Dedifferentiated amniotic fluid mesenchymal stem cell (primary cell): ENCODE data around the gene ZNRF3.

Experiments
- DNase-seq: peaks from one replicate; pipeline ENCODE4 v3.0.0-alpha.2; 2016; ENCODE audit errors: extremely low spot score

Gene ZNRF3

DNA sequence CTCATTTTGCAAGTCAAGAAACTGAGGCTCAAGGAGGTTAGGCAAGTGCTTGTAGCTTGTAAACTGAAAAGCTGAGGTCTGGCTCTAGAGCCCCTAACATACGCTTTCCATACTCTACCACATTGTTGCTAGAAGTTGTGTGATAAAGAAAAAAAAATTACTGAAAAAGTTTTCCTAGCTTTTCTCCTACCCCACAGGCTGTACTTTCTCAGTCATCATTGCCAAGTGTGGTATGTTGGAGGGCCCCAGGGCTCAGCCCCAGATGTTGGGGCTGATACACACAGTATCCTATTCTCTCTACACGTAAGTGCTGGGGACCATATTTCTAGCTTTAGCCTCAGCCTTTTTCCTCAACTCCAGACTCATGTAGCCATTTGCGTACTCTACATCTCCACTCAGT, 205.4 kb downstream of the ZNRF3 start:
- no peak for DNase-seq

DNA sequence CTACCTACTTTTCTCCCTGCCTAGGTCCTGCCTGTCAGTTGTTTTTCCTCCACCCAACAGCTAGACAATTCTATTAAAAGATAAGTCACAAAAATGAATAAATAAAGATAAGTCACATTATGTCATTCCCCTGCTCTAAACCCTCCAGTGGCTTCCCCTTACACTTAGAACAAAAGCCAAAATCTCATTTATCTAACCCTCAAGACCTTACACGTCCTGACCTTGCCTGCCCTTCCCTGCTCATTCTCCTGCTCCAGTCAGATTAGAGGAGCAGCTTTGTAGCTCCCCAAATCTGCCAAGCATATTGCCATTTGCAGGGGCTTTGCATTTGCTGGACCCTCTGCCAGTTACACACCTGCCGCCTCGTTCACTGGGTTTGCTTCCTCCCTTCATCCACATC, 206.1 kb downstream of the ZNRF3 start:
- DNase-seq, result no peak

DNA sequence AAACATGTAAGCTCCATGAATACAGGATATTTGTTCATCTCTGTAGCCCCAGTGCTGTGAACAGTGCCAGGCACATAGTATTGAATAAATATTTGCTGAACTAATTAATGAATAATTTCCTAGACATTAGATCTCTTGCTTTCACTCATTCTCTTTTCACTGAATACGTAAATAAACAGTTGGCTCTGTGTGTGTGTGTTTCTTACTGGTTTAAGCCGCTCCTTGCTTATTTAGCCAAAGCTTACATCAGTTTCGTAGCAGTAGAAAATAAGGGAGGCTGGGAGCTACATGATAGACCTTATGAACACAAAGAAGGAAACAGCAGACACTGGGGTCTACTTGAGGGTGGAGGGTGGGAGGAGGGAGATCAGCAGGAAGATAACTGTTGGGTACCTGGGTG, 206.7 kb downstream of the ZNRF3 start:
- no peak for DNase-seq

- no peak for DNase-seq
Observed at GRCh38 chr22:29092243-29092642, 208.9 kb downstream of the ZNRF3 start.

GRCh38 chr22:29093030-29093429, 209.7 kb downstream of the ZNRF3 start:
- no peak for DNase-seq

DNA sequence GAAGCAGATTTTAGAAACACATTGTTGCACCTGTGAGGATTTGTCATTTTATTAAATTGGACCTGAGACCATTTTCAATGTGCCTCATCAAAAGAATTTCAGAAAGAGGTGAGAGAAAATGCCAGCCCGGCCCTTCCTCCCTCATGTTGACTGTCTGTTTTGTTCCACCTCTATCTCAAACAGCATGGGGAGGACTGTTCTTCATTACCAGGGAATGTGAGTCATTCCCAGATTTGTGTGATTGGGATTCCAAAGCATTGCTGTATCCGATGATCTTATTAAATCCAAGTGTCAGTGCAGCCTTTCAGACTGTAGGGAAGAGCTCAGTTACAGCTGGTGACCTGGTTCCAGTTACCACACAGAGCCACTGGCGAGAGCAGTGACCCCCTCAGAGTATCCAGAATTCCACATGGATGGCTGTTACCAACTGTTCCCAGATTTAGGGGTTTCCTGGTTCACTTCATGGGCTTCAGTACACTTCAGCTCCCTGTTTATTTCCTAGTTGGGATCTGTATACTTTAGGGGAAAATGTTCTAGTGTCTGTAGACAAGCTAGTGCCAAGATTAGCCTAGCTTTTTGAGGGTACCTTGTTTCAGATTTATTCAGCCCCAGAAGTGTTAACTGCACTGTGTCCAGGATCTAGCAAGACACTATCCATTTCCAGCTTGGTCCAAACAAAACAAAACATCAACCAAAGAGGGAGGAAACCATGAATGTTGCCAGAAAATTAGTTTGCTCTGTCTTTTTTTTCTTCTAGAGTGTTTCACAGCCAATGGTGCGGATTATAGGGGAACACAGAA, 210.3 kb downstream of the ZNRF3 start:
- peak; percentile 73 for DNase-seq

- no peak for DNase-seq
Observed at GRCh38 chr22:29095459-29095858, 212.1 kb downstream of the ZNRF3 start.

DNA sequence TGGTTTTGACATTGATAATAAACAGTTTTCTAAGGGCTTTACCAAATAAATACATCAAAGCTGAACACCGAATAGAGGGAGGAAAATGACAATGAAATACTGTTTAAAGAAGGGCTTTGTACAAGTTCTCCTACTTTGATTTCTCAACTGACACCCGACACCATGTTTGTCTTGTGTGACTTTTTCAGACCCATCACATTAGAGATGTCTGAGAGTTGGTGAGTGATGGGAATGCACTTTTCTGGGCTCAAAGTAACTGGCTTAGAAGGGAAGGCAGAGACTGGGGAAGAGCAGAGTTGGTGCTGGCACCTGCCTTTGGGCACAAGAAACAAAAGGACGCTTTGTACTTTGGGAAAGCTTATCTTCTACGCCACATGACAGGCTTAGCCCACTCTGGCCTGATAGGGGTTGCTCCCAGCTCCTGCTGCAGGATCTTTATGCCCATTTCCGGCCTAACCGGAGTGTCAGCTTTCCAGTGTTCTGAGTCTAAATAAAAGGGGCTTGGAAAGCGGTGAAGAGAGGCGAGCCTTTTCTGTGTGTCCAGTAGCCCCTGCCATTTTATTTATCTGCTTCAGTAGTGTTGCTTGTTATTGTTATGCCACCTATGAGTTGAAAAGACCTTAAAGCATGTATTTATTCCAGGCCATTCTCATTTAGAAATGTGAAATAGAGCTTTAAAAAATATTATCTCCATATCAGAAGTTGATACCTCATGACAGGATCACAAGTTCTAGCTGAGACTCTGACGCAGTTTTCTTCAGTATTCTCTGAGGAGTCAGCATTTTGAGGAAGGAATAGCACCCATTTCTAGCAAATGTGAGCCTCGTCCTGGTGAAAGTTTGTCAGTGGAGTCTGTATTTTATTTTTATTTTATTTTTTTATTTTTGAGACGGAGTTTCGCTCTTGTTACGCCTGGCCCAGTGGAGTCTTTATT, 213.6 kb downstream of the ZNRF3 start:
- DNase-seq, result no peak

DNA sequence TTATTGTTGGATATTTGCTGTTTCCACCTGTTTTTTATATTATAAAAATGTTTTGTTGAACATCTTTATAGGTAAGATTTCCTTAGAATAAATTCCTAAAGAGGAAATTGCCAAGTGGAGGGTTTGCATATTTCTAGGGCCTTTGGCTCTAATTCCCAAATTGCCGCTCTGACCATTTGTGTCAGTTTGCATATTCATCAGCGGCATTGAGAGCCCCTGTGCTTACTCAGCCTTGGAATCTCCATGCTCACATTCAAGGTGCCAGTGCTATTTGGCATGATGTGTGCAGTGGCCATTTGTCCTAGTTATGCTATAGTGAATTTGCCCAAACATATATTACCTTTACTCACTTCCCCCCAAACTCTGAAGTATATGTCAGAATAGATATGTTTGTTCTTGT, 214.9 kb downstream of the ZNRF3 start:
- no peak for DNase-seq

- no peak for DNase-seq
Observed at GRCh38 chr22:29102300-29102699, 218.9 kb downstream of the ZNRF3 start.

- no peak for DNase-seq
Observed at GRCh38 chr22:29103121-29103520, 219.7 kb downstream of the ZNRF3 start.

GRCh38 chr22:29105468-29105867, 222.1 kb downstream of the ZNRF3 start:
- DNase-seq, result no peak

- no peak for DNase-seq
Observed at GRCh38 chr22:29106839-29107238, 223.5 kb downstream of the ZNRF3 start.
